IMR-90 (cell line): ENCODE measurements around the gene MALL. TPM values are rescaled to one million over a fixed set of nuclear protein-coding genes. Genes with fewer than 3 reads are reported as not detected.

Source experiments
- ATAC-seq: fragments of 200-7000 bp; cut with Tn5 transposase; 2 replicates; pipeline ENCODE4 v1.9.1; 2020; ENCODE audit warnings: low read depth, mild to moderate bottlenecking, moderate library complexity
- BruUV-seq: library from RNA; stranded (reverse); fragments of 400-500 nt; replicated peaks from 2 replicates; lab custom pipeline; 2021; lab: Mats Ljungman, UMichigan
- CTCF ChIA-PET: fragments of 300-600 bp; formaldehyde crosslinking; extraction: SDS; loops from one replicate; lab custom pipeline; 2021; ENCODE audit warnings: antibody characterized with exemption; lab: Yijun Ruan, JAX
- POLR2A ChIA-PET: fragments of 300-600 bp; sonication (Branson Sonifier 250); formaldehyde crosslinking; loops from one replicate; lab custom pipeline; 2022; ENCODE audit warnings: antibody characterized with exemption; ENCODE audit not compliant: unreplicated experiment; lab: Charles Lee
- DNase-seq: peaks from one replicate; pipeline ENCODE4 v3.0.0; 2013
- H2AFZ ChIP-seq: replicated peaks from 2 replicates; pipeline ENCODE3; 2013; ENCODE audit warnings: low read length, mild to moderate bottlenecking; ENCODE audit not compliant: poor library complexity
- H2AK5ac ChIP-seq: 2 replicates; pipeline ENCODE4 v1.6.1; 2013; ENCODE audit warnings: low read depth, low read length, inconsistent platforms
- H2AK9ac ChIP-seq: replicated peaks from 2 replicates; pipeline ENCODE3; 2013; ENCODE audit warnings: mild to moderate bottlenecking, low read depth, low read length, moderate library complexity; ENCODE audit not compliant: poor library complexity
- H2BK120ac ChIP-seq: 2 replicates; pipeline ENCODE4 v1.6.1; 2013; ENCODE audit warnings: low read depth, low read length, inconsistent platforms
- H2BK15ac ChIP-seq: 3 replicates; pipeline ENCODE4 v1.6.1; 2013; ENCODE audit warnings: low read depth, low read length, inconsistent platforms
- H2BK20ac ChIP-seq: 2 replicates; pipeline ENCODE4 v1.6.1; 2013; ENCODE audit warnings: low read depth, mild to moderate bottlenecking, inconsistent platforms, low read length, moderate library complexity
- H2BK5ac ChIP-seq: 2 replicates; pipeline ENCODE4 v1.6.1; 2013; ENCODE audit warnings: mild to moderate bottlenecking, low read depth, low read length, inconsistent platforms; ENCODE audit not compliant: poor library complexity, severe bottlenecking
- H3K14ac ChIP-seq: replicated peaks from 2 replicates; pipeline ENCODE4 v1.6.1; 2013; ENCODE audit warnings: low read depth, low read length, inconsistent platforms
- H3K18ac ChIP-seq: 2 replicates; pipeline ENCODE4 v1.6.1; 2013; ENCODE audit warnings: low read depth, low read length, control low read depth
- H3K23ac ChIP-seq: 2 replicates; pipeline ENCODE4 v1.6.1; 2013; ENCODE audit warnings: low read depth, low read length, inconsistent platforms
- H3K27ac ChIP-seq: 2 replicates; pipeline ENCODE4 v1.5.1; 2013; ENCODE audit warnings: mild to moderate bottlenecking, control low read depth, low read length; ENCODE audit not compliant: insufficient read depth
- H3K27me3 ChIP-seq: 2 replicates; pipeline ENCODE4 v1.6.1; 2013; ENCODE audit warnings: low read length; ENCODE audit not compliant: control insufficient read depth, insufficient read depth
- H3K36me3 ChIP-seq: 2 replicates; pipeline ENCODE4 v1.6.1; 2013; ENCODE audit warnings: low read length, mixed read lengths; ENCODE audit not compliant: control insufficient read depth, insufficient read depth
- H3K4ac ChIP-seq: 2 replicates; pipeline ENCODE4 v1.6.1; 2013; ENCODE audit warnings: low read depth, low read length, inconsistent platforms
- H3K4me1 ChIP-seq: 2 replicates; pipeline ENCODE4 v1.6.1; 2013; ENCODE audit warnings: low read length, mixed read lengths; ENCODE audit not compliant: control insufficient read depth, insufficient read depth
- H3K4me2 ChIP-seq: 2 replicates; pipeline ENCODE4 v1.6.1; 2013; ENCODE audit warnings: low read depth, mild to moderate bottlenecking, control low read depth, low read length, moderate library complexity
- H3K4me3 ChIP-seq: 2 replicates; pipeline ENCODE4 v1.5.1; 2013; ENCODE audit warnings: low read depth, mild to moderate bottlenecking, control low read depth, low read length, moderate library complexity; ENCODE audit not compliant: insufficient read depth
- H3K56ac ChIP-seq: 2 replicates; pipeline ENCODE4 v1.6.1; 2013; ENCODE audit warnings: low read length, inconsistent platforms; ENCODE audit not compliant: insufficient read depth; ENCODE audit errors: extremely low read depth
- H3K79me1 ChIP-seq, 2 experiments: 2 replicates each; pipeline ENCODE4 v1.6.1; 2013; ENCODE audit warnings: low read length in 2 of 2, inconsistent platforms in 1 of 2, low read depth in 1 of 2
- H3K9ac ChIP-seq: 2 replicates; pipeline ENCODE4 v1.6.1; 2013; ENCODE audit warnings: low read depth, low read length, control low read depth
- H3K9me1 ChIP-seq: 2 replicates; pipeline ENCODE4 v1.6.1; 2013; ENCODE audit warnings: low read length, inconsistent platforms; ENCODE audit not compliant: insufficient read depth
- H3K9me3 ChIP-seq: 2 replicates; pipeline ENCODE4 v1.6.1; 2013; ENCODE audit warnings: low read length; ENCODE audit not compliant: control insufficient read depth, insufficient read depth
- H4K20me1 ChIP-seq: 2 replicates; pipeline ENCODE4 v1.6.1; 2013; ENCODE audit warnings: low read length, inconsistent platforms; ENCODE audit not compliant: insufficient read depth
- H4K5ac ChIP-seq: 2 replicates; pipeline ENCODE4 v1.6.1; 2013; ENCODE audit warnings: mild to moderate bottlenecking, low read depth, low read length, control low read depth
- H4K8ac ChIP-seq, 2 experiments: 2 replicates each; pipeline ENCODE4 v1.6.1; 2013; ENCODE audit warnings: low read depth in 2 of 2, low read length in 2 of 2, control low read depth in 1 of 2, inconsistent platforms in 1 of 2
- H4K91ac ChIP-seq: 2 replicates; pipeline ENCODE4 v1.6.1; 2013; ENCODE audit warnings: low read depth, low read length, inconsistent platforms; ENCODE audit not compliant: insufficient read depth
- BHLHE40 ChIP-seq: fragments of 150-350 bp; IDR thresholded peaks from 2 replicates; pipeline ENCODE4 v1.6.1; 2016; ENCODE audit warnings: mild to moderate bottlenecking, low read depth, low read length
- CEBPB ChIP-seq: IDR thresholded peaks from 2 replicates; pipeline ENCODE4 v1.6.1; 2012; ENCODE audit warnings: low read depth, low read length, improper control_type of control experiment
- CHD1 ChIP-seq: IDR thresholded peaks from 2 replicates; pipeline ENCODE4 v1.6.1; 2012; ENCODE audit warnings: low read depth, low read length, improper control_type of control experiment
- FOS ChIP-seq: fragments of 150-350 bp; IDR thresholded peaks from 2 replicates; pipeline ENCODE4 v1.6.1; 2016; ENCODE audit warnings: low read depth, low read length
- MAFK ChIP-seq: IDR thresholded peaks from 2 replicates; pipeline ENCODE4 v1.6.1; 2012; ENCODE audit warnings: low read depth, low read length, improper control_type of control experiment
- MAZ ChIP-seq: IDR thresholded peaks from 2 replicates; pipeline ENCODE4 v1.6.1; 2012; ENCODE audit warnings: low read depth, mild to moderate bottlenecking, low read length, improper control_type of control experiment, moderate library complexity, borderline replicate concordance
- MXI1 ChIP-seq: IDR thresholded peaks from 2 replicates; pipeline ENCODE4 v1.6.1; 2012; ENCODE audit warnings: low read depth, mild to moderate bottlenecking, low read length, moderate library complexity, borderline replicate concordance
- NFE2L2 ChIP-seq: fragments of 150-350 bp; IDR thresholded peaks from 2 replicates; pipeline ENCODE4 v1.6.1; 2016; ENCODE audit warnings: low read depth, mild to moderate bottlenecking, low read length
- POLR2A ChIP-seq: IDR thresholded peaks from 2 replicates; pipeline ENCODE4 v1.6.1; 2012; ENCODE audit warnings: mild to moderate bottlenecking, low read depth, low read length
- RAD21 ChIP-seq: IDR thresholded peaks from 2 replicates; pipeline ENCODE4 v1.6.1; 2012; ENCODE audit warnings: low read length, improper control_type of control experiment
- RCOR1 ChIP-seq: IDR thresholded peaks from 2 replicates; pipeline ENCODE4 v1.6.1; 2012; ENCODE audit warnings: mild to moderate bottlenecking, low read length, improper control_type of control experiment; ENCODE audit not compliant: insufficient replicate concordance
- RFX5 ChIP-seq: IDR thresholded peaks from 2 replicates; pipeline ENCODE4 v1.8.0; 2012; ENCODE audit warnings: low read depth, mild to moderate bottlenecking, low read length, moderate library complexity
- SMC3 ChIP-seq: fragments of 150-350 bp; IDR thresholded peaks from 2 replicates; pipeline ENCODE4 v1.6.1; 2016; ENCODE audit warnings: low read depth, mild to moderate bottlenecking, antibody characterized with exemption, low read length, moderate library complexity
- USF2 ChIP-seq: fragments of 150-350 bp; IDR thresholded peaks from 2 replicates; pipeline ENCODE4 v1.6.1; 2017; ENCODE audit warnings: mild to moderate bottlenecking, antibody characterized with exemption, low read length, low read depth
- WGBS, 2 experiments: methylation state at CpG; one replicate each; pipeline versions ENCODE4 v1.1.5 to v1.1.7; 2013; ENCODE audit warnings: missing lambda C conversion rate in 2 of 2; ENCODE audit not compliant: insufficient read length in 1 of 2; ENCODE audit errors: extremely low coverage in 2 of 2; 5-methylcytosine and 5-hydroxymethylcytosine counted together
- dilution Hi-C: fragments of 300-500 bp; cut with HindIII; formaldehyde crosslinking; loops from one replicate; pipeline ENCODE4 v1.14.3; 2018; ENCODE audit warnings: low sequenced_read_pairs; ENCODE audit not compliant: unreplicated experiment
- in situ Hi-C: fragments of 300-500 bp; cut with MboI; formaldehyde crosslinking; loops from 3 replicates; pipeline ENCODE4 v1.14.3; 2019; ENCODE audit warnings: low sequenced_read_pairs, inconsistent platforms, mixed read lengths
- intact Hi-C: fragments of 100-400 bp; cut with micrococcal nuclease; formaldehyde crosslinking; loops from 2 replicates; pipeline ENCODE4 v1.10.0; 2022
- polyA plus RNA-seq, 3 experiments: library from polyadenylated mRNA; depleted of rRNA; stranded (reverse); fragments of >200 nt; gene quantifications; 2 replicates each; pipeline ENCODE4 v1.2.3, GENCODE V29; 2012; ENCODE audit warnings: low replicate concordance in 1 of 3
- total RNA-seq: library from RNA; depleted of rRNA; stranded (reverse); fragments of >200 nt; gene quantifications from 2 replicates; pipeline ENCODE4 v1.2.3, GENCODE V29; 2012
- TF ChIP-seq, protein P1 (sequence below): conservative IDR thresholded peaks from 2 replicates; pipeline ENCODE4 v1.5.1; 2012; ENCODE audit warnings: mild to moderate bottlenecking, low read depth, low read length, improper control_type of control experiment
- TF ChIP-seq, protein P2 (sequence below): fragments of 150-350 bp; IDR thresholded peaks from 2 replicates; pipeline ENCODE4 v1.6.1; 2016; ENCODE audit warnings: low read depth, mild to moderate bottlenecking, low read length, moderate library complexity, borderline replicate concordance

The MALL gene
- total and polyA plus RNA-seq, 2 of the 4 experiments (the other 2 are of a cell fraction), result 1.6 TPM

- no peak for ATAC-seq
- BruUV-seq, result no TSS peak
- H3K79me1 ChIP-seq, result no peaks in the 10 kb centered on the region
These were observed 19.5 kb downstream of the MALL start for GRCh38 chr2:110095994-110096633.

More at GRCh38 chr2:110095994-110096633, 19.5 kb downstream of the MALL start:
- Histone ChIP-seq H3K9ac (no peak overlapping the region), H3K4me1 (peaks cover 5% of the 10 kb centered on the region), H2AK9ac (no peak overlapping the region), H3K27me3 (no peaks in the 10 kb centered on the region), H2BK15ac (no peak overlapping the region), H3K9me3 (no peaks in the 10 kb centered on the region), H4K20me1 (no peaks in the 10 kb centered on the region), H3K23ac (no peak overlapping the region), H2BK20ac (no peak overlapping the region), H3K56ac (no peak overlapping the region), H3K9me1 (peaks cover 10% of the 10 kb centered on the region), H4K8ac (no peak overlapping the region), H3K18ac (no peak overlapping the region), H2BK5ac (no peak overlapping the region), H3K4me2 (no peak overlapping the region), H3K27ac (no peak overlapping the region), H3K4ac (no peak overlapping the region), H2BK120ac (0 out of 2 replicates have a peak overlapping the region, but pooled peaks have one; percentile 6), H3K36me3 (no peaks in the 10 kb centered on the region), H4K5ac (peak overlapping the region; percentile 14; the same call in 1 of the 2 replicates), H3K4me3 (no peak overlapping the region), H4K91ac (no peak overlapping the region), H2AFZ (no peak overlapping the region), H3K14ac (no peak overlapping the region), H2AK5ac (no peak overlapping the region)
- intact Hi-C loops, result no loop called here
- WGBS, 2 experiments, result no CpG with 5 or more reads among the region's 8 CpGs
- DNase-seq, result no peak
- POLR2A ChIA-PET, result no interaction called here
- dilution Hi-C loops, result no loop called here
- in situ Hi-C loops, result no loop called here
- CTCF ChIA-PET, result interaction anchor here (0.5 kb wide), 1 partner anchor 19 kb away, joined by 3 read pairs; the partner anchor contains the start of gene MALL
- TF ChIP-seq POLR2A (no peak), NFE2L2 (no peak), SMC3 (no peak), BHLHE40 (no peak), MXI1 (no peak), MAZ (no peak), CHD1 (no peak), USF2 (no peak), CEBPB (no peak), MAFK (no peak), RCOR1 (no peak), FOS (no peak), RAD21 (no peak), RFX5 (no peak)
- TF ChIP-seq, protein P1, sequence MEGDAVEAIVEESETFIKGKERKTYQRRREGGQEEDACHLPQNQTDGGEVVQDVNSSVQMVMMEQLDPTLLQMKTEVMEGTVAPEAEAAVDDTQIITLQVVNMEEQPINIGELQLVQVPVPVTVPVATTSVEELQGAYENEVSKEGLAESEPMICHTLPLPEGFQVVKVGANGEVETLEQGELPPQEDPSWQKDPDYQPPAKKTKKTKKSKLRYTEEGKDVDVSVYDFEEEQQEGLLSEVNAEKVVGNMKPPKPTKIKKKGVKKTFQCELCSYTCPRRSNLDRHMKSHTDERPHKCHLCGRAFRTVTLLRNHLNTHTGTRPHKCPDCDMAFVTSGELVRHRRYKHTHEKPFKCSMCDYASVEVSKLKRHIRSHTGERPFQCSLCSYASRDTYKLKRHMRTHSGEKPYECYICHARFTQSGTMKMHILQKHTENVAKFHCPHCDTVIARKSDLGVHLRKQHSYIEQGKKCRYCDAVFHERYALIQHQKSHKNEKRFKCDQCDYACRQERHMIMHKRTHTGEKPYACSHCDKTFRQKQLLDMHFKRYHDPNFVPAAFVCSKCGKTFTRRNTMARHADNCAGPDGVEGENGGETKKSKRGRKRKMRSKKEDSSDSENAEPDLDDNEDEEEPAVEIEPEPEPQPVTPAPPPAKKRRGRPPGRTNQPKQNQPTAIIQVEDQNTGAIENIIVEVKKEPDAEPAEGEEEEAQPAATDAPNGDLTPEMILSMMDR, result no peak
- TF ChIP-seq, protein P2, sequence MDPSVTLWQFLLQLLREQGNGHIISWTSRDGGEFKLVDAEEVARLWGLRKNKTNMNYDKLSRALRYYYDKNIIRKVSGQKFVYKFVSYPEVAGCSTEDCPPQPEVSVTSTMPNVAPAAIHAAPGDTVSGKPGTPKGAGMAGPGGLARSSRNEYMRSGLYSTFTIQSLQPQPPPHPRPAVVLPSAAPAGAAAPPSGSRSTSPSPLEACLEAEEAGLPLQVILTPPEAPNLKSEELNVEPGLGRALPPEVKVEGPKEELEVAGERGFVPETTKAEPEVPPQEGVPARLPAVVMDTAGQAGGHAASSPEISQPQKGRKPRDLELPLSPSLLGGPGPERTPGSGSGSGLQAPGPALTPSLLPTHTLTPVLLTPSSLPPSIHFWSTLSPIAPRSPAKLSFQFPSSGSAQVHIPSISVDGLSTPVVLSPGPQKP, result no peak
